ENCODE measurements around the gene SYCE3.
"Not testable (repeated sequence)": the region's sequence is repeated elsewhere in the genome, so short reads cannot be mapped to it uniquely, and the experiment has no call there.

Gene SYCE3

GRCh38 chr22:50548040-50548920 is 14.4 kb downstream of the SYCE3 start:
- DNase-seq, result no peak

- DNase-seq, result no peak
These were observed 15.3 kb downstream of the SYCE3 start for GRCh38 chr22:50547263-50547985.

- DNase-seq, result no peak
These were observed 16.1 kb downstream of the SYCE3 start for GRCh38 chr22:50546326-50547262.

GRCh38 chr22:50545522-50546325 is 17.0 kb downstream of the SYCE3 start, which contains the start of gene KLHDC7B:
Gene KLHDC7B, plus strand, starts transcription at chr22:50545899. Its CDS starts 345 bp downstream, at chr22:50546244.
- DNase-seq, result no peak

GRCh38 chr22:50544746-50545253 is 17.9 kb downstream of the SYCE3 start:
- DNase-seq, result no peak

GRCh38 chr22:50544078-50544745 is 18.5 kb downstream of the SYCE3 start:
- DNase-seq, result no peak

GRCh38 chr22:50542416-50542927 is 20.2 kb downstream of the SYCE3 start:
- DNase-seq, result no peak

- DNase-seq, result not testable (repeated sequence)
These were observed 21.1 kb downstream of the SYCE3 start for GRCh38 chr22:50541667-50542026.

- DNase-seq, result no peak
These were observed 22.3 kb downstream of the SYCE3 start for GRCh38 chr22:50540381-50540780.

GRCh38 chr22:50537765-50538164 is 25.0 kb downstream of the SYCE3 start:
- no peak for DNase-seq

- no peak for DNase-seq
These were observed 26.5 kb downstream of the SYCE3 start for GRCh38 chr22:50536226-50536625.

- no peak for DNase-seq
These were observed 27.6 kb downstream of the SYCE3 start for GRCh38 chr22:50535113-50535512.

- not testable (repeated sequence) for DNase-seq
These were observed 28.6 kb downstream of the SYCE3 start for GRCh38 chr22:50533856-50534711.

GRCh38 chr22:50532824-50533796 is 29.6 kb downstream of the SYCE3 start:
- DNase-seq, result no peak

- peak in 1 of 2 experiments; percentile 40 for DNase-seq
These were observed 30.6 kb downstream of the SYCE3 start for GRCh38 chr22:50531962-50532674.

- no peak for DNase-seq
These were observed 31.2 kb downstream of the SYCE3 start for GRCh38 chr22:50531546-50531961.

GRCh38 chr22:50530877-50531545 is 31.7 kb downstream of the SYCE3 start:
- no peak for DNase-seq

GRCh38 chr22:50530580-50530876 is 32.2 kb downstream of the SYCE3 start:
- no peak for DNase-seq
